ENCODE data around the gene PSPN.

Gene PSPN, protein sequence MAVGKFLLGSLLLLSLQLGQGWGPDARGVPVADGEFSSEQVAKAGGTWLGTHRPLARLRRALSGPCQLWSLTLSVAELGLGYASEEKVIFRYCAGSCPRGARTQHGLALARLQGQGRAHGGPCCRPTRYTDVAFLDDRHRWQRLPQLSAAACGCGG

DNA sequence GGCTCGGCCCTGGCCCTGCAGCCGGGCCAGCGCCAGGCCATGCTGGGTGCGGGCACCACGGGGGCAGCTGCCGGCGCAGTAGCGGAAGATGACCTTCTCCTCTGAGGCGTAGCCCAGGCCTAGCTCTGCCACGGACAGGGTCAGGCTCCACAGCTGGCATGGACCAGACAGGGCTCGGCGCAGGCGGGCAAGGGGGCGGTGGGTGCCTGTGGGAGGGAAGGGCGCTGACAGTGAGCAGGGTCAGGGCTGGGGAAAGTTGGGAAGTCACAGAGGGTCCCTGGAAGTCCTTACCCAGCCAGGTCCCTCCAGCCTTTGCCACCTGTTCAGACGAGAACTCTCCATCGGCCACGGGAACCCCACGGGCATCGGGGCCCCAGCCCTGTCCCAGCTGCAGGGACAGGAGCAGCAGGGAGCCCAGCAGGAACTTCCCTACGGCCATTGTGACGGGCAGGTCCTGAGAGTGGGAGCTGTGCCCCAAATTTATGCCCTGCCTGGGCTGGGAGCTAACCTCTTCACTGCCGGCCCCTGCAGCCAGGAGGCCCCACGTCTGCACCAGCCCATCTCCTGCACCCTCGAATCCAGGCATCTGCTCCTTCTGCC is at the start of gene PSPN:
Gene PSPN (minus strand): TSS at position 523 of the 600 bp plus-strand sequence. CDS start 84 bp downstream, at position 439.
- DNase-seq (ENCODE audit: low read depth in 1 of 2, low spot score in 1 of 2): no peak

- DNase-seq (ENCODE audit: low read depth in 1 of 2, low spot score in 1 of 2): peak; percentile 93 to 99
Observed at GRCh38 chr19:6424939-6425731, 49.4 kb upstream of the PSPN start.

DNA sequence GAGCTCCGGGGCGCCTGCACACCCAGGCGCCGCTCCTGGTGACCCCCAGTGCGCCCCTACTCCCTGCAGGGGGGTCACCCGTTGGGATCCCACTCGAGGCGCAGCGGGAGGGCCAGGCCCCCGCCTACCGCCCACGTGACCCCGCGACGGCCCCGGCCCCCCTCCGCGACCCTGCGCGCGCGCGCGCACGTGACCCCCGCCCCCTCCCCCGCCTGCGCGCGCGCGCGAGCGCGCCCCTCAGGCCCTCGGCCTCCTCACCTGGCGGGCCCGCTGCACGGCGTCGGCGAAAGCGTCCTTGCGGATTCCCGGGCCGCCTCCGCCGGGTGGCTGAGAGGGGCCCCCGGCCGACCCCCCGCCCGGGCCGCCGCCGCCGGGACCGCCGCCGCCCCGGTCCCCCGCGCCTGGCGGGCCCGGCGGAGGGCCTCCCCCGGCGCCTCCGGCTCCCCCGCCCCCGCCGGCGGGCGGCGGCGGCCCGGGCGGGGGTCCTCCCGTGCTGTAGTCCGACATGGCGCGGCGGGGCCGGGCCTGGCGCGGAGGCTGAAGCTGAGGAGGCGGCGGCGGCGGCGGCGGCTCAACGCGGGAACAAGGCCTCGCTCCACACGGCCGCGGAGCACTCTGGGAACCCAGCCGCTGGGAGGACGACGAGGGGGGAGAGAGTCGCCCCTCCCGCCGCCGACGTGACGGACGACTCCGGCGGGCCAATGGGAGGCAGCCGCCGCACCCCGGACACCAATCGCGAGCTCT is 48.6 kb upstream of the PSPN start, which contains the start of gene KHSRP:
Gene KHSRP (minus strand): TSS at position 617 of the 744 bp plus-strand sequence. CDS start 110 bp downstream, at position 507.
- DNase-seq (ENCODE audit: low read depth in 1 of 2, low spot score in 1 of 2): no peak

GRCh38 chr19:6423499-6424194 is 47.9 kb upstream of the PSPN start:
- DNase-seq (ENCODE audit: low read depth in 1 of 2, low spot score in 1 of 2): peak in 1 of 2 donors; percentile 32

- no peak for DNase-seq (ENCODE audit: low read depth in 1 of 2, low spot score in 1 of 2)
Observed at GRCh38 chr19:6421075-6422014, 45.6 kb upstream of the PSPN start.

DNA sequence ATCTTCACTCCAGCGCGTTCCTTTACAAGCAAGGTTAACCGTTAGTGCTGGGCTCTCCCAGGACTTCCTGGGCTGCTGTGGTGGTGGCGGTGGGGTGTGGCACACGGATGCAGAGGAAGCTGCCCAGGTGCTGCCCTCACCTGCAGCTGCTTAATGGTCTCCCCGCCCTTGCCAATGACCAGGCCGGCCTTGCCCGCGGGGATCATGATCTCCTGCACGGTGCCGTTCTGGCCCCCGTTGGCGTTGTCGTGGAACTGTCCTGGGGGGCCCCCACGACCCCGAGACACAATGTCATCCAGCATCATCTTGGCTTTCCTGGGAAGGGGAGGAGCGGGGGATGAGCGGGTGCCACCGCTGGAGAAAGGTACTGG is 42.8 kb upstream of the PSPN start:
- DNase-seq (ENCODE audit: low read depth in 1 of 2, low spot score in 1 of 2): no peak

DNA sequence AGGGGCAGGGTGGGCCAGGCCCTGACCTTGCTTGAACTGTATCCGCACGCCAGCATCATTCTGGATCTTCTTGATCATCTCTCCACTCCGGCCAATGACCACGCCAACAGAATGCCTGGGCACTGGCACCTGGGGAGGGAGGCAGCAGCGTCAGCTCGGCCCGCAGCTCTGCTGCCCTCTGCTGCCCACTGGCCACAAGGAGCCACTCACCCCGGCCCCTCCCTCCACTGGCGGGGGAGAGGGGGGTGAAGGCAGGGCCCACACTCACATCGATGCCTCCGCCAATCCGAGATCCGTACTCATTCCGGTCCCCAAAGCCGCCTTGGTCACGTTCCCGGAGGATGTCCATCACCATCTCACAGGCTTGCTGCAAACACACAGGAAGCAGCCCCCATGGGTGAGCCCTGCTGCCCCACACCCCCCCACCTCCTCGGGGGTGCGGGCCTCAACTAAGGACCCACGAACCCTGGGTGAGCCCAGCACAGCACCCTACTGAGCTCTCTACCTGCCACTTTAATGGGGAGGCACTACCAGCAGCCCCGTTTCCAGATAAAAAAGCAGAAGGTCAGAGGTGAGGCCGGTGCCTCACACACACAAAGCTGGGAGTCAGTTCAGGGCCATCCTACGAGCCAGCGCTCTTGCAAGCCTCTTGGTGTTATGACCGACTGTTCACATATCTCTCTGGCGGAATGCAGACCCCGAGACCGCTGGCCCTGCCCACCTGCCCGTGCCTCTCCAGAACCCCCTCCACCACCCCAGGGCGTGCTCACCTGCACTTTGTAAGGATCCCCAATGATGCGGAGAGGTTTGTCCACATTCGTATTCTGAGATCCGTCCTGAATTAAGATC is 42.2 kb upstream of the PSPN start:
- no peak for DNase-seq (ENCODE audit: low read depth in 1 of 2, low spot score in 1 of 2)

- DNase-seq (ENCODE audit: low read depth in 1 of 2, low spot score in 1 of 2): no peak
Observed at GRCh38 chr19:6416658-6417405, 41.1 kb upstream of the PSPN start.

DNA sequence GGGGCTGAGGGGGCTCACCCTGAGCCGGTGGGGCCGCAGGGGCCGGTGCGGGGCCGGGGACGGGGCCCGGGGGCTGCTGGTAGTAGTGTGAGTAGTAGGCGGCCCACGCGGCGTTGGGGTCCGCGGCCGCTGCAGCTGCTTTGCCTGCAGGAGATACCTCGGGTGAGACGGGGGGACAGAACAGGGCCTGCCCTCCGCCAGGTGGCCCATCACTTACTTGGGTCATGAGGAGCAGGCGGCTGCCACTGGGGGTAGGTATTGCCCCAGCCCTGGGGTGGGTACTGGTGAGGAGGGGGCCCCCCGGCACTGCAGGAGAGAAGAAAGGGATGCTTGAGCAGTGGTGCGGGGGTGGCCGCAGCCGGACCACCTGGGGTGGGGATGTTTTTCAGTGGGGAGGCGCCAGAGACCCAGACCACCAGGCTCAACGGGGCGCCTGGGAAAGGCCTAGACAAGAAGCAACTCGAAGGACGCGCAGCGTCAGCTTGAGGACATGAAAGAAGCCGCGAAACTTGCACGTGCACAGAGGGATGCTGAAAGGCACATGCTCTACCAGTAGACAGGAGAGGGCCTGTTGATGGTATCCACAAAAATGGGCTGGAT is 40.0 kb upstream of the PSPN start:
- no peak for DNase-seq (ENCODE audit: low read depth in 1 of 2, low spot score in 1 of 2)

- no peak for DNase-seq (ENCODE audit: low read depth in 1 of 2, low spot score in 1 of 2)
Observed at GRCh38 chr19:6414793-6415590, 39.3 kb upstream of the PSPN start.

- DNase-seq (ENCODE audit: low read depth in 1 of 2, low spot score in 1 of 2): no peak
Observed at GRCh38 chr19:6413721-6414643, 38.2 kb upstream of the PSPN start.

GRCh38 chr19:6413291-6413690 is 37.6 kb upstream of the PSPN start:
- no peak for DNase-seq (ENCODE audit: low read depth in 1 of 2, low spot score in 1 of 2)

DNA sequence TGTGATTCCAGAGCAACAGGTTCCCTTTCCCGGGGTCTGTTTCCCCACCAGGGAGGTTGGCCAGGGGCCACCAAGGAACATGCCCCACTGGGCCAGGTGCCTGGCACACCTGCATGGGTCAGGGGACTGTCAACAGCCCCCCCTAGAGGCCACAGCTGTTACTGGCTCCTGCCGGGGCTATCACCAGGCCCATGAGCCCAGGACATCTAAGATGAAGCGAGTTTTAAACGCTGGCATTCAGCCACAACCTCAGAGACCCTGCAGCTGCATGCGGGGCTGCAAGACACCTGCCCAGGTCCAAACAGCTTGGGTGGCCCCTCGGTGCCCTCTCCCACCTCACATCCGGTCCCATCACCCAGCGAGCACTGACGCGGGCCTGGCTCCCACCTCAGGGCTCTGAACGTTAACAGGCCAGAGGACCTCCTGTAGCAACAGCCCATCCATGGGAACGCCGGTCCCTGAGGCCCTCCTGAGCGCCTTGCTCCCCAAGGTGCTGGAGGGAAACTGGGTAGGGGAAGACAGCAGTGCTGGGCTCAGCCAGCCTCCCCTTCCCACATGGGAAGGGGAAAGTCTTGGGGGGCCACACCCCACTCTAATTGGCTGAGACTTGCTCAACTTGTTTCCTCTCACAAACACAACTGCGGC is 36.8 kb upstream of the PSPN start:
- peak in 1 of 2 donors; percentile 36 for DNase-seq (ENCODE audit: low read depth in 1 of 2, low spot score in 1 of 2)

DNA sequence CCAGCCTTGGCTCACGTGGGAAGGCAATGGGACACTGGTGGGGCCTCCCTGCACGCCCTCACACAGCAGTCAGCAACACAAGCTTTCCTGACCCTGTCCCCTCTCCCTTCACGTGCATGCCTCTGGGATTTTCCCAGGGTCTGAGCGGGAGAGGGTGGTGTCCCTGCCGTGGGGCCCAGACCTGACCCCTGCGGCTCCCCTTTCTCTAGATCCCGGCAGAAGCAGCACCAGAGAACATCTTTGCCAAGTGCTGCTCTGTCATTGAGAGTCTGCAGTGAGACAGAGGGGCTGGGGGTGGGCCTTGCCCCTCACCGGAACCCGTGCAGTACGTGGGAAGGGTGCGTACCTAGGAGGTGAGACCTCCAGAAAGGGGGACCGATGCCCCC is 36.3 kb upstream of the PSPN start:
- DNase-seq (ENCODE audit: low read depth in 1 of 2, low spot score in 1 of 2): no peak

GRCh38 chr19:6409346-6409745 is 33.6 kb upstream of the PSPN start:
- DNase-seq (ENCODE audit: low read depth in 1 of 2, low spot score in 1 of 2): no peak

- no peak for DNase-seq (ENCODE audit: low read depth in 1 of 2, low spot score in 1 of 2)
Observed at GRCh38 chr19:6406401-6406800, 30.7 kb upstream of the PSPN start.

Data from activated CD4-positive, alpha-beta T cell treated with anti-CD3 and anti-CD28 coated beads, Interleukin-2, amount 50 U/mL, for 24 hours (primary cell).